Esophagus muscularis mucosa (tissue), 4 donors: ENCODE results near the gene TRAK1.

ENCODE experiments used
- CTCF ChIP-seq, 3 experiments: fragments of 200-600 bp in 2 of 3; fragments of 450-650 bp in 1 of 3; sonication (generic) in 2 of 3; IDR thresholded peaks; one replicate each; pipeline ENCODE4 v1.5.1; 2017 to 2019; ENCODE audit warnings: antibody characterized with exemption in 3 of 3, mild to moderate bottlenecking in 2 of 3, moderate library complexity in 1 of 3
- EP300 ChIP-seq: sonication (generic); formaldehyde crosslinking; IDR thresholded peaks from one replicate; pipeline ENCODE4 v1.6.1; 2017; ENCODE audit warnings: antibody characterized with exemption
- POLR2A ChIP-seq: fragments of 450-650 bp; IDR thresholded peaks from one replicate; pipeline ENCODE4 v1.6.1; 2017; ENCODE audit warnings: antibody characterized with exemption, moderate library complexity, mild to moderate bottlenecking, low read depth
- POLR2AphosphoS5 ChIP-seq, 2 donors: sonication (generic); formaldehyde crosslinking; IDR thresholded peaks; one replicate each; pipeline ENCODE4 v1.6.1; 2017; ENCODE audit warnings: antibody characterized with exemption in 2 of 2

- no peak for TF ChIP-seq CTCF (IDR thresholded peaks at IDR 0.05)
- no peak for TF ChIP-seq EP300
- no peak for TF ChIP-seq POLR2AphosphoS5 (IDR thresholded peaks at IDR 0.05)
- TF ChIP-seq POLR2A, result no peak
These were observed 6.6 kb upstream of the TRAK1 start for GRCh38 chr3:42084586-42084985.
